T-helper 1 cell treated with Interleukin-12 subunit alpha and Interleukin-12 subunit beta and Interleukin-4 antibody, amounts not matched to agents 30 ng/mL and 1 ng/mL, for 36 hours (primary cell): ENCODE measurements around the gene TMEM151A. TPM values are rescaled to one million over a fixed set of nuclear protein-coding genes. Genes with fewer than 3 reads are reported as not detected.

Source experiments
- intact Hi-C: fragments of 100-400 bp; cut with micrococcal nuclease; formaldehyde crosslinking; loops from one replicate; pipeline ENCODE4 v1.15.1; 2024
- total RNA-seq: library from RNA; stranded (reverse); gene quantifications from 2 replicates; pipeline ENCODE4 v1.2.3, GENCODE V29; 2022

Gene TMEM151A
- total RNA-seq, 1 donor from 2014 or later: not detected

DNA sequence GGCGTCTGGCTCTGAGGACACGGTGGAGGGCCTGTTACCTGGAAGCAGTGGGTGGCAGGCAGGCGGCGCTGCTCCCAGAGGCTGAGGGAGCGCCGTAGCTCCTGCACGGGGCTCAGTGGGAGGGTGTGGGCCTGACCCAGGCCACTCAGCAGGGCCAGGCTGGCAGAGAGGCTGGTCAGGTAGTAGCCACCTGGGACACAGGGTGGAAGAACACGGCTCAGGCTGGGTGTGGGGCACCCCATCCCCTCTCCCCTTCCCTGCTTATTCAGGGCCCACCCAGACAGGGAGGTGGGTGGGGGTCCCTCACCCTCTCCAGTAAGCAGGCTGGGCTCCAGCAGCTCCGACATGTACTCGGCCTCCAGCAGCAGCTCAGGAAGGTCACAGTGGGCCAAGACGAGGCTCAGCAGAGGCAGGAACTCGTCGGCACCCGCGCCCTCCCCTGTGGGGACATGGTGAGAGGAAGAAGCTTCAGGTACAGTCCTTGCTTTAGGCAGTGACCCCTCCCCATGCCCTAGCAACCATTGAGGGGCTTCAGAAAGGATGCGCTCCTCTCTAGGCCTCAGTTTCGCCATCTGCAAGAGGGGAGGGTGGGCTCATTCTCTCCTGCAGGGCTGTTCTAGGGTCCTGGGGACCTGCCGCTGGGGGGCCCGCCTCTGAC, 41.7 kb downstream of the TMEM151A start:
- intact Hi-C loops: no loop called here

- intact Hi-C loops: no loop called here
These were observed 42.4 kb downstream of the TMEM151A start for GRCh38 chr11:66333896-66334604.

DNA sequence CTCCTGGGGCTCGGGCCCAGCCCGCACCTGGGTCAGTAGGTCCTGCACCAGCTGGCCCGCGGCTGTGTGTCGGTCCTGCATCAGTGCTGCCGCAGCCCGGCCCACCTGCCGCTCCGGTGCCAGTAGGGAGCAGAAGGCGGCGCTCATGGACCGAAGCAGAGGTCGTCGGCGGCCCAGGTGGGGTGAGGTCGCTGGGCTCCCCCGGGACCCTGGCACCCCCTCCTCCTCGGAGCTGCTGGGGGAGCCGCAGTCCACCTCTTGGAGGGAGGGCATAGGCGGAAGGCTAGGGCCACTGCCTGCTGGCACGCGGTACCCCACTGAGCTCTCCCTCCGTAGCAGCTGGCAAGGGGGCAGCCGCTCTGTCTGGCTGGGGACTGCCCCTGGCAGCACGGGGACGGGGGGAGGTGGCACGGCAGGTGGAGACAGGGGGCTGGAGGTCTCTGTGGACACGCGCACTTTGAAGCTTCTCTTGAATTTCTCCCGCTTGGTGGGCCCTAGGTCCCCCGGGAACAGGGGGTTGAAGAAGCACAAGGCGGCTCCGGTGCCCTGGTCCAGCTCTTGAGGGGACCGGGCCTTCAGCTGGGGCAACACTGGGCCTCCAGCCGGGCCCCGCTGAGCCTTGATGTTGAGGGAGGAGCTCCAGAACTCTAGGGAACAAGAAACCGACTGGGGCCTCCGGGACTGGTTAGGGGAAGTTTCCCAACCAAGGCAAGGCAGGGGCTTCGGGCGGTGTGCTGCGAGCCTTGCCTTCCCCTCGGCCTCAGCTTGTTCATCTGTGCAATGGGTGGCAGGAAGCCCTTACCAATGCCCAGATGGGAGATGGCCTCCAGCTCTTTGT, 43.1 kb downstream of the TMEM151A start:
- intact Hi-C loops: no loop called here

- intact Hi-C loops: loop anchor here (1.0 kb wide), 1 partner anchor 7 kb away; no protein-coding TSS in a partner anchor
These were observed 44.0 kb downstream of the TMEM151A start for GRCh38 chr11:66335531-66336233.

GRCh38 chr11:66336234-66337102, 44.8 kb downstream of the TMEM151A start, which contains the start of gene RIN1:
RIN1 (minus strand) TSS chr11:66336434; CDS start chr11:66336402, 32 bp downstream.
- intact Hi-C loops: loop anchor here (1.0 kb wide), 1 partner anchor 8 kb away; no protein-coding TSS in a partner anchor

DNA sequence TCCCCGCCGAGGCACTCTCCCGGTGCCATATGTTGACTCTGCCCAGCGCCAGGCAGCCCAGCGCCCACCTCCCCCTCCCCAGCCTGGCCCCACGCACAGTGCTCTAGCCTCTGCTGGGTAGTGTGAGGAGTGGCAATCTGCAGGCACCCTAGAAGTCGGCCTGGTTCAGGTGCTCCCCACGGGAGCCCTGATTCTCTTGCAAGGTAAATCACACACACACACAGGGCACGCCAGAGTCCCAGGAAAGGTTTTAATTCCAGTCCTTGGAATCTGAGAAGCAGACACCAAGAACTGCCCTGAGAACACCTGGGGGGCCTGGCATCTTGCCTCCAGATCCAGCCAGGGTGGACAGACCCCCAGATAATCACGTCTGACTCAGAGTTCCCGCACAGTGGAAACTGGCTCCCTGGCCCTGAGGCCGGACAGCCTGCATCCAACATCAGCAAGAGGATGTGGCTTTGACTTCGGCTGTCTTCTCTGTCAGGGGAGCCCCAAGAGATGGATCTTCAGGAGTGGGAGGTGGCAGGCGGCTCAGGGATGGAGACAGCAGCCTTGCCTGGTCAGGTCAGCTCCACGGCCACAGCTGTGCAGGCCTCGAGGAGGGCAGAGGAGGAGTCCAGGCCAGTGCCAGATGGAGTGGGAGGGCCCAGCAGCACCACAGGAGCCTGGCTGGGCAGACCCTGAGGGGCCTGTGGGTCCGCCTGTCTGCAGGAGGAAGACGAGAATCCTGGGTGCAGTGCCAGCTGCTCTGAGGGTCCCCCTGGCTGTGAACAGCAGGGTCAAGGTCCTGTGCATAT, 45.6 kb downstream of the TMEM151A start:
- intact Hi-C loops: no loop called here

DNA sequence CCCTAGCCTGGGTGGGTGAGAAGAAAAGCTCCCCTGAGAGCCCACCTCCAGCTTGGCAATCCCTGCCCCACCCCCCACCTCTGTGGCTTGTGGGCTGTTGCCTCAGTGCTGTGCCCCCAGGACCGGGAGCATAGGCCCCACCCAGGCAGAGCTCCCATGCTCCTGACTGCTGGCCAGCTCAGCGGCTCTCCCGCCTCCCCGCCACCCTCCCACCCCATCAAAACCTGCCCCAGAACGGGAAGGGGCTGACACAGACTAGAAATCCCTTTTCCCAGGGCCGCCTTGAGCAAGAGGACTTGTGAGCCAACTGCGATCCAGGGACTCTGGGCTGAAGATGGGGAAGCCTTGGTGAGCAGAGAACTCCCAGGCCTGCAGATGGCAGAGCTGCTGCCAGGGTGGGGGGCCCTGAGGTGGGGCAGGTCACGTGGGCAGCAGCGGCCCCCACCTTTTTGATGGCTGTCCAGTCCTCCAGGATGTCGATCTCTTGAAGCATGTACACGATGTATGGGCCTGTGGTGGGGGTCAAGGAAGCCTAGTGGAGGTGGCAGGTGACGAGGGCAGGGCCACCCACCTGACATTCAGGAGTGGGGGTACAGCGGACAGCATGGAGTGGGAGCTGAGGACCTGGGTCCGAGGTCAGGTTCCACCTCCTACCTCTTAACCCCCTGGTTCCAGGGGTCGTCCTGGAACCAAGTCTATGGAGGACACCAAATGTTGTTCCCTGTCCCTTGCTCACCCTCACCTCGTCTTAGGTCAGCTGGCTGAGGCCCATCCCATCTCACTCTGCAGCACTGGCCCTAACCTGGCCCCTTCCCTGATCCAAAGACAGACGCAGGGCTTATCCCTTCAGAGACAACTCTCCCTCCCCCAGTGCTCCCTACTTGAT, 46.8 kb downstream of the TMEM151A start:
- intact Hi-C loops: no loop called here

GRCh38 chr11:66339162-66339675, 47.5 kb downstream of the TMEM151A start:
- intact Hi-C loops: no loop called here

GRCh38 chr11:66339686-66340483, 48.2 kb downstream of the TMEM151A start:
- intact Hi-C loops: loop anchor here (10.0 kb wide), 1 partner anchor 1215 kb away; the partner anchor contains the start of genes FAU and MRPL49

DNA sequence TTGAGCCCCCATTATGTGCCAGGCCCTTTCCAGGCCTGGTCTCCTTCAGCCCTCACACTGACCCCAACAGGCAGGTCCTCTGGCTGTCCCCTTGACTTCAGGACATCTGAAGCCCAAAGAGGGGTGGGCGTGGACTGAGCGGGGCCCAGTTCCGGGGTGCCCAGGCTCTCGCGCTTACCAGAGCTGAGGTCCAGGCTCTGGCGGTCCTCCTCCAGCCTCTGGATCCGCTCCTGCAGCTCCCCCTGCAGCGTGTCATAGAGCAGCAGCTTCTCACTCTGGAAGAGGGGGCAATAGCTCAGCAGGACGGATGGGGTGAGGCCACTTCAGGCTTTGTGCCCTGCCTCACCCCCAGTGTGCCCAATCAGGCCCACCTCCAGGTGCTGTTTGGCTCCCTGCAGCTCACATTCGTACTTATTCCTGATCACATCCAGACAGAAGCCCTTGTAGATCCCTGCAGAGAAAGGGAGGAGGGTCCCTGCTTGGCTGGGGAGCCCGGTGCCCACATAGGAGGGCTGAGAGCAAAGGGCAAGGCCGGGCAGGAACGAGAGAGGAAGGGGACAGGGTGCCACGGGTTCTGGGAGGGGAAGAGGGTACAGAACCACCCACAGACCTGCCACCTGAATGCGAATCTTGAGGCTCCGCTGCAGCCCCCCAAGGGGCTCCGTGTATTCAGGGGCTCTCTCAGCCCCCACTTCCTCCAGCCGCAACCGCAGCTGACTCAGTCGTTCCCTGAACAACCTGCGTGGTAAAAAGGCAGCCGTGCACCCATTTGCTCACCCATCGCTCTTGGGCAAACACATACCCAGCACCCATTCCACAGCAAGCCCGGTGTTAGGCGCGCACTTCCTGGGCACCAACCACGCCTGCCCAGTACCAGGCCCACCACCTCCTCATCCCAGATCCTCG, 49.2 kb downstream of the TMEM151A start:
- intact Hi-C loops: loop anchor here (10.0 kb wide), 1 partner anchor 1216 kb away; the partner anchor contains the start of genes FAU and MRPL49

- intact Hi-C loops: loop anchor here (10.0 kb wide), 1 partner anchor 1217 kb away; the partner anchor contains the start of genes FAU and MRPL49
These were observed 49.9 kb downstream of the TMEM151A start for GRCh38 chr11:66341502-66342126.

- intact Hi-C loops: loop anchor here (10.0 kb wide), 1 partner anchor 1218 kb away; the partner anchor contains the start of genes FAU and MRPL49
These were observed 51.5 kb downstream of the TMEM151A start for GRCh38 chr11:66343176-66343575.

GRCh38 chr11:66344550-66345315, 53.0 kb downstream of the TMEM151A start, which contains the start of gene BRMS1:
BRMS1 (minus strand) TSS chr11:66345104; CDS start chr11:66342234, 2,870 bp downstream.
- intact Hi-C loops: loop anchor here (1.0 to 10.0 kb wide), 12 partner anchors 16 to 1220 kb away; partner anchors contain the start of genes DPP3, FAU, MRPL49 and RAB1B

DNA sequence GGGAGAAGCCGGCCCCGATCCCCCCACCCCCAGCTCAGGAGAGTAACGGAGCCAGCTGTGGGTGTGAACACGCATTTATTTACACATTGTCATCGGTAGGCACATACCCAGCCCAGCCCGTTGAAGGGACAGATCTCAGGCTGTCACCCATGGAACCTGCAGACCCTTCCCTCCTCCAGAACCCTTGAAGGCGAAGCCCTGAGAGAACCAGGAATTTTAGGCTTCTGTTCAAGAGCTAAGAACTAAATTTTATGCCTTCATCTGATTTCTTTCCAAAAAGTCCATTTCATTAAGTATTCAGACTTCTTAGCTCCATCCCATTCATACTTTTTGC, 53.6 kb downstream of the TMEM151A start:
- intact Hi-C loops: loop anchor here (1.0 to 10.0 kb wide), 11 partner anchors 17 to 1220 kb away; partner anchors contain the start of genes FAU, MRPL49, RAB1B and RCE1
